ENCODE measurements around the gene EIF4E2. TPM values are rescaled to one million over a fixed set of nuclear protein-coding genes. Genes with fewer than 3 reads are reported as not detected.

Gene EIF4E2
- total RNA-seq, 6 donors from 2014 or later: 24.1 to 96.4 (median 57.2) TPM

DNA sequence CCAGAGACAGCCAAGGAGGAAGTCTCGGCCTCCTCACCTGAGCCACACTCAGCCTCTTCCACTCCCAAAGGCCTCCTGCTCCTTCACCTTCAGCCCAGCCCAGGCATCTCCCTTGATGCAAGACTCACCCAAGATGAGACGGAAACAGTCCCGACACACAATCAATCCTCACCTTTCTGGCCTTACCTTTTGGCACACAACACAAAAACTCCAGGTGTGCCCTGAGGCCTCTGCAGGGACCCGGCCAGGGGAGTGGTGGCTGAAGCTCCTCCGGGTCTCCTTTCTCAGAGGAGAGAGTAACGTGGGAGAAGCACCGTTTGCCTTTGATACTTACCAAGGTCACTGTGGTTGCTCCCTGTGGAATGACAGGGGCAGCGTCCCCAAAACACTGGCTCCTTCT, 59.1 kb downstream of the EIF4E2 start:
- no peaks in the 10 kb centered on the region for H3K27me3 ChIP-seq
- TF ChIP-seq POLR2AphosphoS5 (IDR thresholded peaks at IDR 0.05) (no peak), EP300 (IDR thresholded peaks at IDR 0.05) (no peak), CTCF (IDR thresholded peaks at IDR 0.05) (no peak), POLR2A (IDR thresholded peaks at IDR 0.05) (no peak)
- H3K4me3 ChIP-seq: no peak overlapping the region
- WGBS, 2 donors: 87 to 91% methylated on average over 6 to 8 of the region's 8 CpGs
- no peaks in the 10 kb centered on the region for H3K36me3 ChIP-seq
- no peaks in the 10 kb centered on the region for H3K9me3 ChIP-seq
- H3K27ac ChIP-seq: no peak overlapping the region
- DNase-seq: no peak
- H3K4me1 ChIP-seq: peaks cover 2 to 9% (median 8%) of the 10 kb centered on the region in 4 donors
- ATAC-seq (ENCODE audit: low FRiP score in 2 of 2): no peak

DNA sequence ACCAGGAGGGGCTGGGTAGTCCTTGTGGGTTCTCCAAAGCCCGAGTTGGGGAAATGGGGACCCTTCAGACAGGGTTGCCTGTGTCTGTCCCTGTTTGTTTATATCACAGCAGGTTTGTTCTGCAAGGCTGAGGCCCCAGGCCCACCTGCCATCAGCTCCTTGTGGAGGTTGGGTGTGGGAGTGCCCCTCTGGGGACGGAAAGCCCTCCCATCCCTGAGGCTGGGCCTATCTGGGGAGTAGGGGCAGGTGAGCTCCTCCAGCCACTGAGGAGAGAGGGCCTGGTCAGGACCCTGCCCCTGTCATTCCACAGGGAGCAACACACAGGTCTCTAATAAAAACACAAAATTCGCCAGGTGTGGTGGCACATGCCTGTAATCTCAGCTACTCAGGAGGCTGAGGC, 59.6 kb downstream of the EIF4E2 start:
- TF ChIP-seq EP300 (IDR thresholded peaks at IDR 0.05) (no peak), POLR2A (IDR thresholded peaks at IDR 0.05) (no peak), CTCF (IDR thresholded peaks at IDR 0.05) (no peak), POLR2AphosphoS5 (IDR thresholded peaks at IDR 0.05) (no peak)
- ATAC-seq (ENCODE audit: low FRiP score in 2 of 2): no peak
- H3K27ac ChIP-seq: no peak overlapping the region

DNA sequence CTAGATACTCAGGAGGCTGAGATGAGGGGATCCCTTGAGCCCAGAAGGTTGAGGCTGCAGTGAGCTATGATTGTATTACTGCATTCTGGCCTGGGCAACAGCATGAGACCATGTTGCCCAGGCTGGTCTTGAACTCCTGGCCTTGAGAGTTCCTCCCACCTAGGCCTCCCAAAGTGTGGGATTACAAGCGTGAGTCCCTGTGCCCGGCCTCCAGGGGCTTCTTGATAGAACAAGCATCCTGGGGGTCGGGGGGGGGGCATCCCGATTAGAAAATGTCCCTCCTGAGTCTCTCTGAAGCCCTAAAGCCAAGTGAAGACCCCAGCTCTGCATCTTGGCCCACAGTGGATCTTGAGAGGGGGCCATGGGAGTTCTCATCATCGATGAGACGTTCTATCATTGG, 60.6 kb downstream of the EIF4E2 start:
- H3K4me1 ChIP-seq: peaks cover 2 to 5% (median 4%) of the 10 kb centered on the region in 4 donors
- H3K27ac ChIP-seq: no peak overlapping the region
- H3K9me3 ChIP-seq: no peaks in the 10 kb centered on the region
- DNase-seq (no peak), ATAC-seq (ENCODE audit: low FRiP score in 2 of 2) (no peak)
- no peaks in the 10 kb centered on the region for H3K36me3 ChIP-seq
- no peaks in the 10 kb centered on the region for H3K27me3 ChIP-seq
- 80 to 95% methylated on average over 2 to 6 of the region's 6 CpGs for WGBS, 2 donors
- no peak overlapping the region for H3K4me3 ChIP-seq
- TF ChIP-seq CTCF (IDR thresholded peaks at IDR 0.05) (no peak), POLR2A (IDR thresholded peaks at IDR 0.05) (no peak), POLR2AphosphoS5 (IDR thresholded peaks at IDR 0.05) (no peak), EP300 (IDR thresholded peaks at IDR 0.05) (no peak)

More for the DNA sequence above, 59.6 kb downstream of the EIF4E2 start:
- H3K9me3 ChIP-seq: no peaks in the 10 kb centered on the region
- WGBS, 2 donors: 61% methylated on average over 3 of the region's 3 CpGs; no CpG with 5 or more reads in 1 of the 2 donors
- peaks cover 2 to 9% (median 8%) of the 10 kb centered on the region in 4 donors for H3K4me1 ChIP-seq
- no peaks in the 10 kb centered on the region for H3K27me3 ChIP-seq
- DNase-seq: no peak
- no peak overlapping the region for H3K4me3 ChIP-seq
- no peaks in the 10 kb centered on the region for H3K36me3 ChIP-seq

GRCh38 chr2:232611559-232612218, 61.2 kb downstream of the EIF4E2 start:
- Histone ChIP-seq H3K27ac (no peak overlapping the region), H3K36me3 (no peaks in the 10 kb centered on the region), H3K4me3 (no peak overlapping the region), H3K4me1 (peaks cover 0 to 5% (median 0%) of the 10 kb centered on the region in 4 donors), H3K27me3 (no peaks in the 10 kb centered on the region), H3K9me3 (no peaks in the 10 kb centered on the region)
- peak; percentile 69 to 89 for DNase-seq
- TF ChIP-seq EP300 (IDR thresholded peaks at IDR 0.05) (no peak), CTCF (IDR thresholded peaks at IDR 0.05) (peak; percentile 69 to 90 (median 78)), POLR2AphosphoS5 (IDR thresholded peaks at IDR 0.05) (no peak)
- ATAC-seq (ENCODE audit: low FRiP score in 2 of 2): peak; percentile 58 to 86
- 51 to 53% methylated on average over 6 to 9 of the region's 9 CpGs for WGBS, 2 donors

Data from upper lobe of left lung (tissue), 6 donors.